IPS-18c (cell line): ENCODE data around the gene MSMB.
"Not testable (repeated sequence)": the region's sequence is repeated elsewhere in the genome, so short reads cannot be mapped to it uniquely, and the experiment has no call there.

ENCODE experiments used
- H3K4me3 ChIP-seq: 2 replicates; pipeline ENCODE4 v1.7.0; 2013; ENCODE audit warnings: low read depth, mild to moderate bottlenecking, low read length, moderate library complexity; ENCODE audit not compliant: insufficient read depth
- H3K9me3 ChIP-seq: one replicate; pipeline ENCODE4 v1.6.1; 2013; ENCODE audit warnings: mild to moderate bottlenecking, low read length, moderate library complexity; ENCODE audit not compliant: control insufficient read depth, insufficient read depth

MSMB gene

DNA sequence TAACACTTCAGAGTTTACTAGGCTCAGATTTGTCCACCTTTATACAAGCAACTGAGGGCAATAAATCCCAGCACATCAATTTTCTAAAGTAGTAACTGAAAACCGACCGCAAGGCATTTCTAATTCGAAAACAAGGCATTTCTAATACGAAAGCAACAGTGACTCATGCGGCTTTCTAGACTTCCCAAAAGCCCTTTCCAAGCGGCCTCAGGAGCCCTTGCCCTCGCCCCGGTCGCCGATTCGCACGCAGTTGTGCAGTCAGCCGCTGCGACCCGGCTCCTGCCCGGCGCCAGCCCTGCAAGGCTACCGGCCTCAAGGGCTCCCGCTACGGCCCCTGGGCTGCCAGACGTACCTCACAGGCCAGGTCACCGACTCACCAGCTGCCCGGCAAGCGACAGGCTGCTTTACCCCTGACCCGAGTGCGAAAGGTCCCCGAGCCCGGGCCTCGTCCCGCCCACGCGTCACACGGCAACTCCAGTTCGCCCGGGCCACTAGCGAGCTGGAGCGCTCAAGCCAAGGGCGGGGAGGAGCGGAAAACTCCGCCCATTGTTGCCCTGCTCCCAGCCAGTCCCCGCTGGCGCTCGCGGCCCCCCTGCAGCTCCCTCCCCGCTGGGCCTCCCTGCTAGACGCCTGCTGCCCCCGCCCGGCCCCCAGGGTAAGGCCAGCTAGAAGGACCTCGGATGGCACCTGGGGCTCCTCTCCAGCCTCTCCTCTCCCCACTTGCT is 22.9 kb downstream of the MSMB start:
- H3K9me3 ChIP-seq: no peaks in the 10 kb centered on the region
- peak overlapping the region; percentile 52 for H3K4me3 ChIP-seq

DNA sequence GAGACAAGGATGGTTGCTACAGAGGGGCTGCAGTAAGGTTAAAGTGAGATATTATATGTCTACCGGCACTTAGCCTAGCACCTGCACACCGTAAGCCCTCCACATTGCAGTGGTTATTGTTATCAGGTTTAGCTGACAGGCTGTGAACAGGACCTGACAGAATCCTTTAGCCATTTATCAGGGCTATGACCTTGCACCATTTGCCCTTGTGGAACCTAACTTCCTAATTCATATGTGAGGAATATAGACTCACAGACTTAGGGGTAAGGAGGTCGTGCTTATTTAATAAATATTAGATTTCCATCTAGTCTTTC is 25.8 kb downstream of the MSMB start:
- H3K4me3 ChIP-seq: no peak overlapping the region
- no peaks in the 10 kb centered on the region for H3K9me3 ChIP-seq

DNA sequence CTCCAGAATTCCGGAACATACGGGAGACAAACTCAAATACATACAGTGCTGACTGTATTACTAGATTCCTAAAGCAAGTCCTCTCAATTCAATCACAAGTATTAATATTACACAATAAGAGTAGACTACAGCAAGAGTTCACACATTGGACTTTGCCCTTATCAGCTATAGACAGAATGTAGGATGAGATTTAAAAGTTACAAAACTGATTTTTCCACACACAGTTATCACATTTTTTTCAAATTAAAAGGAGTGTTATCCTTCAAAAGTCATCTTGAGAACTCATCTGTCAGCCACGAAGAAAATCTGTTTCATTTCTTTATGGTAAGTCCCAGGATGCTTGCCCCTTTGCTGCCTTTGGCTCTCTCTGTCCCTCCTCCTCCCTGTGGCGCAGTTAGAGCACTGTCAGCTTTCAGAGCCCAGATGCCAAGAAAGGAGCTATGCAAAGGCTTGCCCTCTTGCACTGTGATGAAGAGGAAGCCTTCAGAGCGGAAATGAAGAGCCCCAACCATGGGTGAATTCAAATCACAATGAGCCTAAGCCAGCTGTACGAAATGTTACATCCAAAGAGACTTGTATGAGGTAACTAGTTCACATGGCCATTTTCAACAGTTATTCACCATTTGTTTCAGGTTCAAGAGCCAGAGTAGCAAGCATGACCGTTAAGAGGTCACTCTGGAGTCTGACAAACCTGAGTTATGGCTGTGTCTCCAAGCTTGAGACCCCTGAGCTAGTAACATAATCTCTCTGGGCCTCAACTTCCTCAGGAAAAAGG is 26.3 kb downstream of the MSMB start:
- no peaks in the 10 kb centered on the region for H3K9me3 ChIP-seq
- no peak overlapping the region for H3K4me3 ChIP-seq

DNA sequence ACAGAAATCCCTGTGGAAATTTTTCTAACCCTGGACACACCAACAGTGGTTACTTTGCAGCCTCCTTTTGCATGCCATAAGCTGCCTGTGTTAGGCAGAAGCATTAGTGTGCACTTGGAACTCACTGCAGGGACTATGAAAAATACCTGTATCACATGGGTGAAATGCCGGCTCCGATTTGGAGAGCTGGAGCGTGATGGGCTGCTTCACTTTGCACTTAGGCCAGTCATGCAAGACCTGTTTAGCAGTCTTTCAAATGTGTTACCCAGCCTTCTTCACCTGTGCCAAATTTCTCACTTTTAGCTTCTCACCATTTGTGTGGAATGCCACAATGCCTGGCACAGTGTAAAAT is 26.9 kb downstream of the MSMB start:
- no peaks in the 10 kb centered on the region for H3K9me3 ChIP-seq
- no peak overlapping the region for H3K4me3 ChIP-seq

DNA sequence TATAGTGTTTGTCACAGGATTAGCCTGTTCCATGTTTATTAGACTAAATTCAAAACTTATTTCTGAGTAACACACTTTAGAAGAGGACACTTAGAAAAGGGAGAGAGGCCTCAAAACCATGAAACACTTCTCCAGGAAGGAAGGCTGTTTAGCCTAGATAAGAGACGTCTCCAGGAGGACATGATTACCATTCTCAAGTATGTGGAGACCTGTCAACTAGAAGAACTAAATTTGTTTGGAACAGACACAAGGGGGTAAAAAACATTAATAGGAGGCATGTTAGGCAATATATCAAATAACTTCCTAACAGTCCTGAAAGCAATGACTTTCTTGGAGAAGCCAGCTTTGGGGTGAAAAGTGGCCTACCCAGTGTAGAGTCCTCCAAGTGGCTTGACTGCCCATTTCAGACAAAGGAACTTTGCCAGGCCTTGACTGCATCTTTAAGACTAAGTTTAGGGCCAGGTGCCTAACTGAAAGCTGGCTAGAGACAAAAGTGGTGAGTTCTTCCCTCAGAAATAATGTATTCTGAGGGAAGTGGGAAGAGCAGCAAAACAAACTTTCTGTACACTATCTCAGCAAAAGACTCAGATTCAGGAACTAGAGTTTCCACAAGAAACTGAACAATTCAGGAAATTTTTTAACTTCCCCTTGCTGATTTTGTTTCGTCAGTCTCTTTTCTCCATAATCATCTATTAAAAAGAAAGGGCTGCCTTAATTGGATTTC is 27.5 kb downstream of the MSMB start:
- no peak overlapping the region for H3K4me3 ChIP-seq

DNA sequence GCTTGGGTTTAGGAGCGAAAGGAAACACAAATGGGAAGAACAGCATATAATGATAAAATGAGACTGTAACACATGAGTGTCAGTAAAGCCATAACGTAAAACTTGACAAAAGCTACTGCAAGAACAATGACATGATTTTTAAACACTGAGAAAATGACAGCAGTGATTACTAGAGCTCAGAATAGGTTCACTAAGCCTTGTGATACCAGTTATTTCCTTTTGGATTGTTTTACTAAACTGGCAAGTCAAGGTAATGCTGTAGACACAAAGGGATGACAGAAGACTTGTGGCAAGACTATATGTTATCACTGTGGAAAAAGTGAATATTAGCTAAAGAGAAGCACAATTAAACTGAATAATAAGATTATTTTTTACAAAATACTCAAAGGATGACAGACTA is 28.3 kb downstream of the MSMB start:
- no peaks in the 10 kb centered on the region for H3K9me3 ChIP-seq
- H3K4me3 ChIP-seq: no peak overlapping the region

More for the DNA sequence above, 27.5 kb downstream of the MSMB start:
- H3K9me3 ChIP-seq: no peaks in the 10 kb centered on the region

DNA sequence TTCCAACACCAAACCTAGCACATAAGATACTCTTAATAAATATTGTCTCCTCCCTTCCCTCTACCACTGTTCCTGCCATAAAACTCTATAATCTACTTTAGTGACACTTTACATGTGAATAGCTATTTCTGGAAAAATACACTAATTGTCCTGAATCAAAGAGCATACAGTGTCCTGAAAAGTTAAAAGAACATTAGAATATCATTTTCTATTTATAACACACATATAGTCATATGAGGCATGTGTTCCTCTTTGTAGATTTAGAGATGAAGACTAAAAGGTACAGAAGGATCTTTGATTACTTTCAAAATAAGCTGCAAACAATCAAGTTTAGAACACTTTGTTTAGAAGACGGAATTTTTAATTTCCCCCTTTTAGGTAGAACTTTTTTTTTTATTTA is 29.3 kb downstream of the MSMB start:
- Histone ChIP-seq H3K9me3 (no peaks in the 10 kb centered on the region), H3K4me3 (no peak overlapping the region)

DNA sequence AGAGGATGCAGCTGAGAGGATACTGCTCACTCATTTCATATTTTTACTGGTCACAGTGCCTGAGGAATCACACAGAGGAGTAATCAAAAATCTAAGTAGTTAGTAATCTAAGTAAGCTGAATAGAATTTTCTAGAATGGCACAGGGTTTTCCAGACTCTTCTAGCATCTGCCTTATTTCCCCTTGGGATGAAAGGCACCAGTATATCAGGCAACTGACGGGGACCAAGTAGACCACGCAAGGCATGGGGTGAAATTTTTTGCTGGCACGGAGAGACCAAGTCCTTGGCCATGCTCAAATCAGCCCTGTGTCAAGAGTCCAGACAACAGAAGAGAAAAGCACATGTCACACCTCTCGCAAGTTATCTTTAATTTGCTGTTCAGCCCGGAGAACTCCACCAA is 29.9 kb downstream of the MSMB start:
- Histone ChIP-seq H3K4me3 (no peak overlapping the region), H3K9me3 (no peaks in the 10 kb centered on the region)

DNA sequence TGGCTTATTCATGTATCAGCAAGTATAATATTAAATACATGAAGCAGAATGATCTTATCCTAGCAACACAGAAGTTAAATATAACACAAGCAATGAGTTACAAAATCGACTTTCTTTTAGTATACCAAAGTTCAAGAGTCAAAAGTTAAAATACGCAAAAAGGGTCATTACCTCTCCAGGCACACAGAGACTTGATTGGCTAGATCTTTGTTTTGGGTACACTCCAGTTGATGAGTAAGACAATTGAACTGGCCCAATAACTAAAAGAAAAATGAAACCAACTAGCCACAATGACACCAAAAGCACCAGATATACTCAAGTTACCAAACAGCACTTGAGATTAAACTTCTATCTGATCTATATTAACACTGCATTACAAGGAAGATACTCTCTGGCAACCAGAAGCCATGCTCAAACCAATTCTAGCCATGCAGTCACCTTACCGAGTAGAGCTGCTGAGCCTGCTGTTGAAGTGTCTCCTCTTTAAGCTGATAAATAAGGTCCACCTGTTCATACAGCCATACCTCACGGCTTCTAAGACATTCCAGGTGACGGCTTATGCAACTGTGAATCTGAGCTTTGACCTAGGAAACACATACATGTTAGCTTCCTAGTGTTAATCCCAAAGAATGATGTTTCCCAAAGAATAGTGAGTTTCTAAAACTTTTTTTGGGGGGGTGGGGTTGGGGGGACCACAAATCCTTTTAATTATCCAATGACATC is 31.2 kb downstream of the MSMB start:
- H3K9me3 ChIP-seq: no peaks in the 10 kb centered on the region
- H3K4me3 ChIP-seq: no peak overlapping the region

DNA sequence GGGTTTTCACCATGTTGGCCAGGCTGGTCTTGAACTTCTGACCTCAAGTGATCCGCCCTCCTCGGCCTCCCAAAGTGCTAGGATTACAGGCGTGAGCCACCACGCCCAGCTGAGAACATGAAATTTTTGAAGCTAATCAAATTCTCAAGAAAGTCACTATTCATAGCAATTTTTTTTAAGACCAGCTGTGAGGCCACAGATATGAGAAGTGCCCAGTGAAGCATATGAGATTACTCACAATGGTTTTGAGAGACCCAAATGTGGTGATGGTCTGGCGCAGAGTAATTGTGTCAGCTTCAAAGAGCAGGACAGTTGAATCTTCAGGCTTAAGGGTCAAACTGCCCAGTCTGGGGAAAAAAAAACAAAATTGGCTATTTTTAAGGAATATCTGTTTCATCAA is 31.9 kb downstream of the MSMB start:
- no peak overlapping the region for H3K4me3 ChIP-seq

DNA sequence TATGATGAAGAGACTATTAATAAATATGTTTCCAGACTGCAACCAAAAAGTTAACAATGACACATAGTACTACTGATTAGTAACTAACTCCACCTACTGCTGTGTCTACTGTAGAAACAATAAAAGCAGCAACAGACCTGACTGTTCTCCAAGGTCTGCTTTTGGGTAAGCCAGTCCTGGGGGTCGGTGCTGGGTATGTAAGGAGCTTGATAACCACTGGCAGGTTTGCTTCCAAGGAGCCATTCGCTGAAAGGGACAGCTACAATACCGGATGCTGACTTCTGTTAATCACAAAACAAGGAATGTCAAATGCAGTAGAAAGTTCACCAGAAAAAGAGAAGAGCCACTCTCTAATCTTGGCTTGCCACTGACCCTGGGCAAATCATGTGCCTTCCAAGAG is 33.3 kb downstream of the MSMB start:
- no peaks in the 10 kb centered on the region for H3K9me3 ChIP-seq
- H3K4me3 ChIP-seq: no peak overlapping the region

More for the DNA sequence above, 31.9 kb downstream of the MSMB start:
- no peaks in the 10 kb centered on the region for H3K9me3 ChIP-seq

DNA sequence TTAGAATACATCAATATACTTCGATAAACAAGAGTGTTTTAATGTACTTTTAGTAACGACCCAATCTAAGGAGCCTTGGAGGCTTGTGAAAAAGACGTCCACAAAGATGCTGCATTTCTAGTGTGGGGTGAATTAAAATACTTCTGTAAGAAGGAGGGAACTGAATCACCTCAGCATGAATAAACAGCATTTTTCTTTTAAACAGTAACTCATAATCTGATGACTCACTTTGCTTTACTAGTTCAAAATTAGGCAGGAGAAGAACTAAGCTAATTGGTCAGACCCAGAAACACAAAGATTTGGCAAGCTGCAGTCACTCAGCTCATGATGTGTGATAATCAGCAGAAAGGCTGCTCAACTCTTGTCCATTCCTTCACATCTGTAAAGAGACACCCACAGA is 39.9 kb downstream of the MSMB start:
- H3K4me3 ChIP-seq: no peak overlapping the region
- H3K9me3 ChIP-seq: no peaks in the 10 kb centered on the region

DNA sequence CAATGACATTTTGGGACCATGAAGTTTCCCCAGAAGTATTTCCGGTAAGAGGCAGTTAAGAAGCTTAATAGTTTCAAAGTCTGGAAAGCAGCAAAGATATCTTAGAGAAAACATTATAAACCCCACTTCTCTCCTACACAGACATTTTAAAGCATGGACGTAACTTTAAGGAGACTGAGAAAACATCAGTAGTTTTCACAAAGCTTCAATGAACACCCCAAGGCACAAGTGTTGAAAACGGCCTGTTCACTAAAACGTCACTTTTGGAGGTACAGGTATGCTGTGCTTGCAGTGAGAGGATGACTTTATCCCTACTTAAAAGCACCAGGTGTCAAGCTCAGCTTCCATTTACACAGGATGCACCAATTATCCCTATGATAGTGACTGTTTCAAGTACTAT is 40.7 kb downstream of the MSMB start:
- no peaks in the 10 kb centered on the region for H3K9me3 ChIP-seq
- H3K4me3 ChIP-seq: no peak overlapping the region

DNA sequence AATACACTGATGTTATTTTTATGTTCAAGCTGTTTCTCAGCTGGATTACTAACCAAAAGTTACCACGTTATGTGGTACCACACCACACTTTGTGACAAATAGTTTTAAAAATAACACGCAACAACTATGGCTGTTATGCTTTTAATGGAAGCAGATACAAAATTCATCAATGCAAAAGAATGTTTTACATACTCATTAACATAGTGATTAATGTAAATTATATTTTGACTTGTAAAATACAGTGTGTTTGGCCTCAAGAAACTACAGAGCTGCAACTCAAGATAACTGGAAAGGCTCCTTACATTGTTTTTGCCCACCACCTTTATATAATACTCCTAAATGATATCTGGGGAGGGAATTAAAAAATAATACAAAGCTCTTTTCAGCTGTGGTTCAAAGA is 41.1 kb downstream of the MSMB start:
- H3K9me3 ChIP-seq: no peaks in the 10 kb centered on the region

DNA sequence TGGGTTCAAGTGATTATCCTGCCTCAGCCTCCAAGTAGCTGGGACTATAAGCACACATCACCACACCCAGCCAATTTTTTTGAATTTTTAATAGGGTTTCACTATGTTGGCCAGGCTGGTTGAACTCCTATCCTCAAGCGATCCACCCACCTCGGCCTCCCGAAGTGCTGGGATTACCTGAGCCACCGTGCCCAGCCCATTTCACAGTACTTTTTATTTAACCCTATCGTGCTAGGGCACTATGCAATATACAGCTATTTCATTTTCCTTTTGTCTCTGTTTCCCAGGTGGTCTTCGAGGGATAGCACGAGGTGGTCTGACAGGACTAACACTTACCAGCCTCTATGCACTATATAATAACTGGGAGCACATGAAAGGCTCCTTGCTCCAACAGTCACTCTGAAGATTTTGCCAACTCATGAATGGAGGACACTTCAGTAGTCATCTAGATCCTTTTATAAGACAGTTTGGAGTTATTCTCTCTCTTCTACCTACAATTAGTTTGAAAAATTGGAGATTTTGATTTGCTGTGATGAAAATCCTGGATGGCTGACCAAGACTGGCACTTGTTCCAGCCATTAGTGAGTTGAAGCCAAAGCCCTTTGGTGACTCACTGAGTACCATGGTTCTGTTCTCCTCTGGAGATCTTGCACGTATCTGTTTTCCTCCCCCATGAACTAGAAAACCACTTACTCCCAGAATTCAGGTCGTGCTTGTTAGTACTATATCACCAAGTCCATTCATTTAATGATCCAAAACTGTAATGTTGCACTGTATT is 43.0 kb downstream of the MSMB start:
- Histone ChIP-seq H3K4me3 (no peak overlapping the region), H3K9me3 (no peaks in the 10 kb centered on the region)

More for the DNA sequence above, 41.1 kb downstream of the MSMB start:
- no peak overlapping the region for H3K4me3 ChIP-seq

DNA sequence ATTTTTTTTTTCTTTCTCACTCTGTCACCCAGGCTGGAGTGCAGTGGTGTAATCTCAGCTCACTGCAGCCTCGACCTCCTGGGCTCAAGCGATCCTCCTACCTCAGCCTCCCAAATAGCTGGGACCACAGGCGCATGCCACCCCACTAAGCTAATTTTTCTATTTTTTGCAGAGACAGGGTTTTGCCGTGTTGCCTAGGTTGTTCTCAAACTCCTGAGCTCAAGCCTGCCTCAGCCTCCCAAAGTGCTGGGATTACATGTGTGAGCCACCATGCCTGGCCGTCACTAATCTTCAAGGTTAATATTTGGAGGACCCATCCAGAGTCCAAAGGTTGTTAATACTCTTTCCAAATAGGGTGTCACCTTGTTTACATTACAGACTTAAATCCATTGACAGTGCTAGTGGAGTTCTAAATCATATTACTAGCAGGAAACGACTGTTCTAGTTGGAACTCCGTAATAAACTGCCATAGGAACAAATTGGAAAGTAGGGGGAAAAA is 43.8 kb downstream of the MSMB start:
- not testable (repeated sequence) for H3K4me3 ChIP-seq, H3K9me3 ChIP-seq
